HG03520 (cell line): ENCODE results near the gene PCK1.

Experiments used
- ATAC-seq: cut with Tn5 transposase; IDR thresholded peaks from one replicate; pipeline ENCODE4 v1.9.1; 2021; ENCODE audit warnings: mild to moderate bottlenecking, moderate library complexity; ENCODE audit not compliant: unreplicated experiment

PCK1 gene

GRCh38 chr20:57559658-57560553, 1.0 kb upstream of the PCK1 start:
- no peak for ATAC-seq

- ATAC-seq, result no peak
These were observed 708 bp downstream of the PCK1 start for GRCh38 chr20:57561356-57562279.

GRCh38 chr20:57562541-57563465, 1.9 kb downstream of the PCK1 start:
- no peak for ATAC-seq

- ATAC-seq, result no peak
These were observed 2.6 kb downstream of the PCK1 start for GRCh38 chr20:57563522-57563921.

DNA sequence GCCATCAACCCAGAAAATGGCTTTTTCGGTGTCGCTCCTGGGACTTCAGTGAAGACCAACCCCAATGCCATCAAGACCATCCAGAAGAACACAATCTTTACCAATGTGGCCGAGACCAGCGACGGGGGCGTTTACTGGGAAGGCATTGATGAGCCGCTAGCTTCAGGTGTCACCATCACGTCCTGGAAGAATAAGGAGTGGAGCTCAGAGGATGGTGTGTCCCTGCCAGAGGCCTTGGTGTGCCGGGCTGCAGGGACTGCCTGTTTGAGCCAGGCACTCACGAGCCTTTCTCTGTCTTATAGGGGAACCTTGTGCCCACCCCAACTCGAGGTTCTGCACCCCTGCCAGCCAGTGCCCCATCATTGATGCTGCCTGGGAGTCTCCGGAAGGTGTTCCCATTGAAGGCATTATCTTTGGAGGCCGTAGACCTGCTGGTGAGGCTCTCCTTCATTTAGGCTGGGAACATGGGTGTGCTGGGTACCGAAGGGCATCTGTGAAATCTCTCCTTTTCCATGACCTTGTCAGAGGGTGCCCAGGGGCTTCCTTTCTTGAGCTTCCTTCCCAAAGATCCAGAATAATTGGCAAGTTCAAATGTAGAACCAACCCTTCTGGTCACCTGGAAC, 3.4 kb downstream of the PCK1 start:
- no peak for ATAC-seq

DNA sequence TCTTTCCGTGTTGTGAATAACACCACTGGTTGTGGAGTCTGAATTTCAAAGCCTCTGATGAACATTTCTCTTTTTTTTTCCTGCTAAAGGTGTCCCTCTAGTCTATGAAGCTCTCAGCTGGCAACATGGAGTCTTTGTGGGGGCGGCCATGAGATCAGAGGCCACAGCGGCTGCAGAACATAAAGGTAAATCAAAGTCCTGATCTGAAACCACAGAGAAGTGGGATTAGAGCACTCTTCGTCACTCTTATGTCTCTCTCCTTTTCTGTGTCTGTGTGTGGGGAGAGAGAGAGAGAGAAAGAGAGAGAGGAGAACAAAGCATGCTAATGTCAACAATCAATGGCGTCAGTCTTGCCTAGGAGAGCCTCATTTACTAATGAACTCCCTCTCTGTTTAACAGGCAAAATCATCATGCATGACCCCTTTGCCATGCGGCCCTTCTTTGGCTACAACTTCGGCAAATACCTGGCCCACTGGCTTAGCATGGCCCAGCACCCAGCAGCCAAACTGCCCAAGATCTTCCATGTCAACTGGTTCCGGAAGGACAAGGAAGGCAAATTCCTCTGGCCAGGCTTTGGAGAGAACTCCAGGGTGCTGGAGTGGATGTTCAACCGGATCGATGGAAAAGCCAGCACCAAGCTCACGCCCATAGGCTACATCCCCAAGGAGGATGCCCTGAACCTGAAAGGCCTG, 4.2 kb downstream of the PCK1 start:
- no peak for ATAC-seq

DNA sequence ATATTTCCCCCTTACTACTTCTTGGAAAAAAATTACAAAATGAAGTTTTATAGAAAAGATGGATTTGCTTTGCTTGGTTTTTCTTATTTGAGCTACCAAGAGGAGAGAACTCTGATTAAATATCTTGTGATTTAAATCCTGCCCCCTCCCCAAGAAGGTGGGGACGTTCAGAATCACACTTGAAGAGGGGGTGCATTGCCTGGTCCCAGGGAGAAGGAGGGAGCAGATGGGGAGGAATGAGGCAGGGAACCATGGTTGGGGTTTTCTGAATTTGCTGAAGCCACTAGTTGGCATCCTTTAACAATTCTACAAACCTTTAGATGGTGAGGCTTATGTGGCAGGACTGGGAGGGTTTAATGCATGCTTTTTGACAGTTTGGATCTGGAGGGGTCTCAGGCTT, 5.5 kb downstream of the PCK1 start:
- ATAC-seq, result no peak

- ATAC-seq, result no peak
These were observed 6.0 kb downstream of the PCK1 start for GRCh38 chr20:57566803-57567459.

- ATAC-seq, result no peak
These were observed 6.7 kb downstream of the PCK1 start for GRCh38 chr20:57567471-57568079.

DNA sequence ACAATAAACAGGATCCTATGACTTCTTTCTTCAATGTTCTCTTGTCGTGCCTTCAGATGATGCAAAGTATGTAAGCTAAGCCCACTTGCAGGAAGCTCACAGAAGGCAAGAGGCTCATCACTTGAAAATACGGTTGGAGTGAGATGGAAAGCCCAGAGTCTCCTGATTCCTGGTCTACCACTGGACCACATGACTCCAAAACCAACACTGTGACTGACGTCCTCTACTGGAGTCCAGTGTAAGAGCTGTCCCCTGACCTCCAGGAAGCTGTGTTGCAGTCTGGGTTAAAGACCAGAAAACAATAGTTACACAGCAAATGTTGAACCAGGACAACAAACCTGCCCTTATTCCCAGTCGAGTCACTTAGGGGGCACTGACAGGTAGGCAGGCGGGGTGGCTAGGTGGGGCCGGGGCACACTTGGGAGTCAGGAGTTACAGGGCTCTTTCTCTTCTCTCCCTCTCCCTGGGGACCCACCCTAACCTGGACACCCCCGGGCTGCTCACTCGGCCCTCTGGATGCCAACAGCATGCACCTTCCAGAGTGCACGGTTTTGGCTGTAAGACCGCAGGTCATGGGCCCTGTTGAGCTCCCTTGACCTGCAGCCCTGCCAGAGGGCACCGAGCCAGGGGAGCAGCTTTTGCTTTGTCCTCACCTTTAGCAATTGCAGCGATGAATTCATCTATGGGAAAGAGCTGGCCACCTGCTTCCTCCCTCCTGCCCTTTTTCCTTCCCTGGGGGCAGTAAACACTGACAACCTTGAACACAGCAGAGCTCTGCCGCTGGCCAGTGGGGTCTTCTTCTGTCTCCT, 7.4 kb downstream of the PCK1 start:
- ATAC-seq, result no peak

DNA sequence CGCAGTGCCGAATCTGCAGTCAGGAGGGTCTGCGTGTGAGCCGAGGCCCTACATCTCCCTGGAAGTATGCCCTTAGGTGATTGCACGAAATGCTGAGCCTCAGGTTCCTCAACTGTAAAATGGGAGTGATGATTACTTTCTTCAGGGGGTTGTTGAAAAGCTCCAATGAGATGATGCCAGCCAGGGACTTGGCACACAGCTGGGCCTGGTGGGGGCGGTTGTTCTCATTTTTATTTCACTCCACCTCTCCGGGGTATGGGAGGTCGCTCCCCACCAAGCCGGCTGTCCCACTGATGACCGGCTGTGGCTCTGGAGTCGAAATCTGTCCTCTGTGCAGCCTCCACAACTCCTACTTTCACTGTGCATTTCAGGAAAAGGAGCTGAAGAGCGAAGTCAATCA, 8.1 kb downstream of the PCK1 start:
- ATAC-seq, result no peak

DNA sequence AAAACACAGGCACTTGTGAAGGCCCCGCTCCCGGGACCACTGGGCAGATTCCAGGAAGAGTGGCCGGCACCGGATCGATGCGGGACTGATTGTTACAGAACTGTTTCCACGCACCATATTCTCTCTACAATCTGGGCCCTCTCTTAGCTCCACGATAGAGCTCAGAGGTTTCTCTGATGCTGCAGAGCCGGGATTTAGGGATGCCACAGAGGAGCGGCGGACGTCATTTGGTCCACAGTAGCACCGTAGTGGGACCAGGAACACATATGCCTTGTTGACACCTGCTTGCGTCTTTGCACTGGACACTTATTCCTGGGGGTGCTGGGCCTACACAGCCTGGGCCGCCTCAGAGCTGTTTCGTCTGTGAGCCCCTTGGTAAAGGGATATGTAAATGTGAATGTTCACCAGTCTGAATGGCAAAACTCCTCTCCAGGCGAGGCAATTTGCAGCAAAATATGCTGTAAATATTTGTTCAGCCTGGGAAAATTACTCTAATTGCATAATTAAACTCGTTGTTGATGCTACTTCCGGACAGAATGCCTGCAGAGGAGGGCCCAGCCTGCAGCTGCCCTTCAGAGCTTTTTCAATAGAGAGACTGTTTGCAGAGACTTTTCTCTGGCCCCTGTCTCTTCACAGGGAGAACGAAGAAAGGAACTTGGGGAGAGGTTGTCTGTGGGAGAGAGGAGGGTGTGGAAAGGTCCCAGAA, 9.4 kb downstream of the PCK1 start:
- ATAC-seq, result no peak

GRCh38 chr20:57570920-57571319, 10.0 kb downstream of the PCK1 start:
- no peak for ATAC-seq

DNA sequence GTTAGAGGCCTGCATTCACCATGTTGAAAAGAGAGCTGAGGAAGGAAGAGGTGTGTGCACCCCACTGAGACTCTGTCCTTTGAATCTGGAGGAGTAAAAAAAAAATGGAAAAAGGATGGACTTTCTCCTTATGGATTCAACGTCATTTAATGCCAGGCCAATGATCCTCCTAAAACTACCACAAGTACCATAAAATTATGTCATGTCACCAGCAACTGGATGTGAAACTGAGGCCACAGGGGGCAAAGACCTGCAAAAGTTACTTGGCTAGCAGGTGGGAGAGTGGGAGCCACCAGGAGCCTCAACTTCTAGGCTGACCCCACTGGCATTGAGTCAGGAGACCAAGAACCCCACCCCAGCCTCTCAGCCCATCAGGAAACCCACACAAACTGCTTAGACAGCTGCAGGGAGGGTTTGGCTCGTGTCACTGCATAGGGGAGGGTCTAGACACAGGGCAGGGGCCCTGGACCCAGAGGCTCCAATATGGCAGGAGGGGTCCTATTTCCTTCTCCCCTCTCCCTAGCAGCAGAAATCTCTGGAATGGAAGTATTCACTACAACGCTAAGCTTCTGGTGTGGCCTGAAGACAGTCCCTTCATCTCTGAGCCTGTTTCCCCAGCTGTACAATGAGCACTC, 11.0 kb downstream of the PCK1 start:
- no peak for ATAC-seq

- ATAC-seq, result no peak
These were observed 12.3 kb downstream of the PCK1 start for GRCh38 chr20:57573242-57573641.

DNA sequence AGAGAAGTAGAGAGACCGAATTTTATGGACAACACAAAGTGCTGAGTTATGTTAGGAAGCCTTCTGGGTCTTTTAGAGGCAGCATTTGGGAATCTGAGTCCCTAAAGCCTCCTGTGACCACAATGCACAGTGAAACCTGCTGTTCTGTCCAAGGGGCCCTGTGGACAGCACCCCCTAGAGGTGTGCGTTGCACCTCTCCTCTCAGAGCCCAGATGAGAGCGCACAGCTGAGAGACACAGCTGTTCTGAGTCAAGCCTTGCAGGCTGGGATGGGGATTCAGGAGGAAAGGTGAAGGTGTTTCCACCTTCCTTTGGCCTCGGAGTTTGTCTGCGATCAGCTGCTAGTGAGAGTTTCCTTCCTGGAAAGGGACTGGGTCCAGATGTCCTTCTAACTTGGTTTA, 13.0 kb downstream of the PCK1 start:
- no peak for ATAC-seq

DNA sequence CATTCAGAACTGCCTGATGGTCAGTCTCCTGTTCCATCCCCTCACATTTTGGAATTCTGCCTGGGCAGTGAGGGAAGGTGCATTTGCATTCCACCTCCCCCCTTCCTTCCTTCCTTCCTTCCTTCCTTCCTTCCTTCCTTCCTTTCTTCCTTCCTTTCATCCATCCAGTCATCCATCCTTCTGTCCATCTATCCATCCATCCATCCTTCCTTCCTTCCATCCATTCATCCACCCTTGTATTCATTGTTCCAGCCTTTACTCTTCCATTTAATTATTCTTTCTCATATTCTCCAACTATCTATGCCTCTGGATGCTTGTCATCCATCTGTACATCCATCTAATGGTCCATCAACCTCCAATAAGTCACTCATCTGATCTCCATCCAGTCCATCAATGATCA, 14.0 kb downstream of the PCK1 start:
- no peak for ATAC-seq
